ENCODE results near the gene SELENOW. TPM values are rescaled to one million over a fixed set of nuclear protein-coding genes. Genes with fewer than 3 reads are reported as not detected.
"Not testable (repeated sequence)": the region's sequence is repeated elsewhere in the genome, so short reads cannot be mapped to it uniquely, and the experiment has no call there.

The SELENOW gene
- polyA plus RNA-seq, 3 donors = 101 to 136 (median 133) TPM

DNA sequence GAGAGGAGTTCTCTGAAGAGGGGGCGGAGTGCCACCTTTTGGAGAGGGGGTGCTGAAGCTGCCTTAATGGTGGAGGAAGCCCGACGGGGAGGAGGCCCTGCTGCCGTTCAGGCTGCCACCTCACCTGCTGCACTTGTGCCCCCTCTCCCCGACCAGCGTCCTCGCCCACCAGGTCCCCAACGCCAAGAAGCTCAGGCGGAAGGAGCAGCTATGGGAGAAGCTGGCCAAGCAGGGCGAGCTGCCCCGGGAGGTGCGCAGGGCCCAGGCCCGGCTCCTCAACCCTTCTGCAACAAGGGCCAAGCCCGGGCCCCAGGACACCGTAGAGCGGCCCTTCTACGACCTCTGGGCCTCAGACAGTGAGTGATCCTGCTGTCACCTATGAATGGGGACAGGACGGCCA, 27.8 kb upstream of the SELENOW start:
- no peak for DNase-seq (ENCODE audit: extremely low read depth in 1 of 11, low read depth in 9 of 11, low spot score in 4 of 11)

- no peak for DNase-seq (ENCODE audit: extremely low read depth in 1 of 11, low read depth in 9 of 11, low spot score in 4 of 11)
Observed at GRCh38 chr19:47752440-47753211, 25.9 kb upstream of the SELENOW start.

DNA sequence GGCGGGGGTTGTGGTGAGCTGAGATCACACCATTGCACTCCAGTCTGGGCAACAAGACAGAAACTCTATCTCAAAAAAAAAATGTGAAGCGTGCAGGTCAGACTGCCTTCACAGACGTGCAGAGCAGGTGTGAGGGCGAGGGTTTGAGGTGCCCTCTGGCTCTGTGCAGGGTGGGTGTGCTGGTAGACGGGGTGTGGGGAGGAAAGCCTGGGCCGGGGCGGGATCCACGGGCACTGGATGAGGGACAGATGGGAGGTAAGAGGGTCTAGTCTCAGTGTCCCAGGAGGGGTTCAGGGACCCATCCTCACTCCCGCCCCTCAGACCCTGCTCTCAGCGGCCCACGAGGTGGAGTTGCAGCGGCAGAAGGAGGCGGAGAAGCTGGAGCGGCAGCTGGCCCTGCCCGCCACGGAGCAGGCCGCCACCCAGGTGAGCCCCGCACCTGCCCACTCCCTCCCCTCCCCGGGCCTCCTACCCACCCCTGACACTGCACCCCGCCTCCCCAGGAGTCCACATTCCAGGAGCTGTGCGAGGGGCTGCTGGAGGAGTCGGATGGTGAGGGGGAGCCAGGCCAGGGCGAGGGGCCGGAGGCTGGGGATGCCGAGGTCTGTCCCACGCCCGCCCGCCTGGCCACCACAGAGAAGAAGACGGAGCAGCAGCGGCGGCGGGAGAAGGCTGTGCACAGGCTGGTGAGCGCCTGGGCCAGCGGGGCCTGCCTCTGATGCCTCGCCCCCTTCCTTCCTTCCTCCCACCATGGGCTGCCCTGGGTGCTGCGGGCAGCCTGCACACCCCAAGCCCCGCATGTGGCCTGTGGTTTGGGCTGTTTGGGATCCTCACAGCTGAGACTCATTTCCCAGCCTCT, 24.1 kb upstream of the SELENOW start:
- DNase-seq (ENCODE audit: extremely low read depth in 1 of 11, low read depth in 9 of 11, low spot score in 4 of 11) = no peak

DNA sequence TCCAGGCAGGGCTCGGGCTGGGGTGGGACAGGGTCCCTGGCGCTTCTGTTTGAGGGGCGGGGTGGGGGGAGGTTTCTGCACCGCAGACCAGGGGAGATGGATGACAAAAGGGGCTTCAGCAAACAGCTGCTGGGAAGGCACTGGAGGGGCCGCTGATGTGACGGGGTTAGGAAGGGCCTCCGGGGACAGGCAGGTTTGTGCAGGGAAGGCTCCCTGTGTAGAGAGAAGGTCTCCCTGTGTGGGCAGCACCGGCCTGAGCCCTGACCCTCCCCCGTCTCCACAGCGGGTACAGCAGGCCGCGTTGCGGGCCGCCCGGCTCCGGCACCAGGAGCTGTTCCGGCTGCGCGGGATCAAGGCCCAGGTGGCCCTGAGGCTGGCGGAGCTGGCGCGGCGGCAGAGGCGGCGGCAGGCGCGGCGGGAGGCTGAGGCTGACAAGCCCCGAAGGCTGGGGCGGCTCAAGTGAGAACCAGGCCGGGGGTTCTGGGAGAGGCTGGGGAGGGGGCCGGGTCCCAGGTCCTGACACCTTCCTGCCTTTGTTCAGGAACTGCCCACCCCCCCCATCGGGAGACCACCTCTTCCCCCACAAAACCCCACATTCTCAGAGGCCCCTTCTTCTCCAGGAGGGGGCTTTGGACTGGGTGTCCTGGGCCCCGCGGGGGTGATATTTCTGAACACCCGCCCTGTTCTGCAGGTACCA, 23.3 kb upstream of the SELENOW start:
- DNase-seq (ENCODE audit: extremely low read depth in 1 of 11, low read depth in 9 of 11, low spot score in 4 of 11) = no peak

- DNase-seq (ENCODE audit: extremely low read depth in 1 of 11, low read depth in 9 of 11, low spot score in 4 of 11) = no peak
Observed at GRCh38 chr19:47755762-47756626, 22.5 kb upstream of the SELENOW start.

DNA sequence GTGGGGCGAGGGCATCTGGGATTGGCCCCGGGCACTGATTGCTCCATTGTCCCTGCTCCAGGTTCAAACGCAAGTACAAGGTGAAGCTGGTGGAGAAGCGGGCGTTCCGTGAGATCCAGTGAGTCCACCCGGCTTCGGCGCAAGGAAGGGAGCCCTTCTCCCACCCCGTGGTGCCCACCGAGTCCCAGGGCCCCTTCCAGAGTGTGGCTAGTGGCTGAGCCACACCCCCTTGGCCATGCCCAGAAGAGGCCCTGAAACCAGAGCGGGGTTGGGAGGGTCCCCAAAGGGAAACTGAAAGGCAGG, 21.9 kb upstream of the SELENOW start:
- no peak for DNase-seq (ENCODE audit: extremely low read depth in 1 of 11, low read depth in 9 of 11, low spot score in 4 of 11)

GRCh38 chr19:47756953-47757608, 21.4 kb upstream of the SELENOW start:
- DNase-seq (ENCODE audit: extremely low read depth in 1 of 11, low read depth in 9 of 11, low spot score in 4 of 11) = no peak

- no peak for DNase-seq (ENCODE audit: extremely low read depth in 1 of 11, low read depth in 9 of 11, low spot score in 4 of 11)
Observed at GRCh38 chr19:47757617-47758442, 20.7 kb upstream of the SELENOW start.

DNA sequence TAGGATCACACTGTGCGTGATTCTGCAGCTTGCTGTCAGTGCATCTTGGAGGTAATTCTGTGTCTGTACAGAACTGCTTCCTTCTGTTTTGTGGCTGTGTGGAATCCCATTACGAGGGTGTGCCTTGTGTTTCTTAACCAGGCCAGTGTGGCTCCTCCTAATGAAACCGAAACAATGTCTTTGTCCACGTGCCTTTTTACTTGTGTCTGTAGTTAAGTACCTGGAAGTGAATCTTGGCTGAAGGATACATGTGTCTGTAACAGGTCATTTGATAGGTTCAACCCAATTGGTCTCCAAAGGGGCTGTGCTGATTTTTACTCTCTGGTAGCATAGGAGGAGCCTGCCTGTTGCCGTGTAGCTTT, 20.1 kb upstream of the SELENOW start:
- no peak for DNase-seq (ENCODE audit: extremely low read depth in 1 of 11, low read depth in 9 of 11, low spot score in 4 of 11)

DNA sequence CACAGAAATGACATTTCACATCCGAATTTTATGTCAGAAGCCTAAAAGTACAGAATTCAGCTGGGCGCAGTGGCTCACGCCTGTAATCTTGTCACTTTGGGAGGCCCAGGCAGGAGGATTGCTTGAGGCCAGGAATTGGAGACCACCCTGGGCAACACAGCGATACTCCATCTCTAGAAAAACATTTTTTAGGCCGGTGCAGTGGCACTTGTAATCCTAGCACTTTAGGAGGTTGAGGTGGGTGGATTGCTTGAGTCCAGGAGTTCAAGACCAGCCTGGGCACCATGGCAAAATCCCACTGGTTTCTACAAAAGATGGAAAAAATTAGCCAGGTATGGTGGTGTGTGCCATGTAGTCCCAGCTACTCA, 17.9 kb upstream of the SELENOW start:
- no peak for DNase-seq (ENCODE audit: extremely low read depth in 1 of 11, low read depth in 9 of 11, low spot score in 4 of 11)

DNA sequence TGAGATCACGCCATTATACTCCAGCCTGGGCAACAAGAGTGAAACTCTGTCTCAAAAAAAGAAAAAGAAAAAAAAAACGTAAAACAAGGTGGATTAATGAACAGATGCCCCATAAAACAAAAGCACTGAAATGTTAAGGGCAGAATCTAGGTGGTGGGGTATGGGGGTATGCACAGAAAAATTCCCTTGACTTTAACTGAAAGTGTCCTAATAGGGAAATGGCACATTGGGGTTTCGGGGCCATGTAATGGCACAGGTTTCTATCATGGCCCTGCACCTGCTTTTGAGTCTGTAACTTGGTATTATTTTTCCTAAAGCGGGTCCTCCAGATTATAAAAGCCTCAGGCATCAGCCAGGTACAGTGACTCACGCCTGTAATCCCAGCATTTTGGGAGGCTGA, 16.9 kb upstream of the SELENOW start:
- no peak for DNase-seq (ENCODE audit: extremely low read depth in 1 of 11, low read depth in 9 of 11, low spot score in 4 of 11)

DNA sequence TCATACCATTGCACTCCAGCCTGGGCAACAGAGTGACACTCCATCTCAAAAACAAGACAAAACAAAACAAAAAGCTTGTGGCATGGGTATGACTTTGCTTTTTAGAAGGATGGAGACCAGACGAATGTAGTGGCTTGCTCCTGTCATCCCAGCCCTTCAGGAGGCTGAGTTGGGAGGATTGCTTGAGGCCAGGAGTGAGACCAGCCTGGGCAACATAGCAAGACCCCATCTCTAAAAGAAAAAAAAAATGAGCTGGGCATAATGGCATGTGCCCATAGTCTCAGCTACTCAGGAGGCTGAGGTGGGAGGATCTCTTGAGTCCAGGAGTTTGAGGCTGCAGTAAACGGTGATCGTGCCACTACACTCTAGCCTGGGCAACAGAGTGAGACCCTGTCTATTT, 16.4 kb upstream of the SELENOW start:
- DNase-seq (ENCODE audit: extremely low read depth in 1 of 11, low read depth in 9 of 11, low spot score in 4 of 11) = no peak

DNA sequence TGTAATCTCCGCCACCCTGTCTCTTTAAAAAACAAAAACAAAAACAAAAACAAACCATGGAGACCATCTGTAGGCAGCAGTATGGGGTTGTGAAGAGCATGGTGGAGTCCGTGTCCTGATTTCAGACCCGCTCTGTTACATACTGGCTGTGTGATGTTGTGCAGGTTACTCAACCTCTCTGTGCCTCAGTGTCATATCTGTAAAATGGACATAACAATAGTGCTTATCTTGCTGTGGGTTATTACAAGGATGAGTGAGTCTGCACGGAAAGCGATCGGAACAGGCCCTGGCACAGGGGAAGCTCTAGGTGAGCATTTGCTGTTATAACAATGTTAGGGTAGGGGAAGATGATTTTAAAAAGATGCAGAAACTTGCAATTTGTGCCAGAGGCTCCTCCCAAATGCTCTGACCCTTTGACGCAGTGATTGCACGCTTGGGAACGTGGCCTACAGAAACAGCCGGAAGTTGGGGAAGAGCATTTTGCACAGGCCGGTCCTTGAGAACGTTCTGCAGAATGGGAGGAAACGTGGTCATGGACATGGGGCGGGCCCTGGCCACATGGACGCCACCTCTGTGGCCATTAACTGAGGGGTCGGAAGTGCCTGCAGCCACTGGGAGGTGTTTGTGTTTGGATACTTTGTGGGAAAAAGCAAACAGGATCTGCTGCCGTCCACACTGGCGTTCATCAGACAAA, 15.7 kb upstream of the SELENOW start:
- no peak for DNase-seq (ENCODE audit: extremely low read depth in 1 of 11, low read depth in 9 of 11, low spot score in 4 of 11)

DNA sequence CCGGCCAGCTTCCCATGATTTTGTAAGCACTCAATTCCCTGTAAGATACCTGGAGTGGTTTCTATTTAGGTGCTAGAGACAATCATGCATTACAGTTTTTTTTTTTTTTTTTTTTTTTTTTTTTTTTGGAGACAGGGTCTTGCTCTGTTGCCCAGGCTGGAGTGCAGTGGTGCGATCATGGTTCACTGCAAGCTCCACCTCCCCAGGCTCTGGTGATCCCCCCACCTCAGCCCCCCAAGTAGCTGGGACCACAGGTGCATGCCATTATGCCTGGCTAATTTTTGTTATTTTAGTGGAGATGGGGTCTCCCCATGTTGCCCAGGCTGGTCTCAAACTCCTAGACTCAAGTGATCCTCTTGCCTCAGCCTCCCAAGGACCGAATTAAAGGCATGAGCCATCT, 13.8 kb upstream of the SELENOW start:
- DNase-seq (ENCODE audit: extremely low read depth in 1 of 11, low read depth in 9 of 11, low spot score in 4 of 11) = not testable (repeated sequence)

GRCh38 chr19:47765523-47766358, 12.8 kb upstream of the SELENOW start:
- DNase-seq (ENCODE audit: extremely low read depth in 1 of 11, low read depth in 9 of 11, low spot score in 4 of 11) = peak in 2 of 11 donors; percentile 49 to 57

DNA sequence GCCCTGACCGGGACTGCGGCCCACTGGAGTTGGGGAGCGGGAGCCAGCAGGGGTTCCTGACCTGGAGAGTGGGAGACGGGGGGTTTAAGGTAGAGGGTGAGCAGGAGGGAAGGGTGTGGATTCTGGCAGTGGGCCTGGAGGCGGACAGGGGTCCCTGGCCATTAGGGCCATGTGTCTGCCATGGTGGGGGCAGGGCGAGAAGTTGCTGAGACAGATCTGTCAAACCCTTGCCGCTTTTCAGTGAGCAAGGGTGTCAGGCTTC, 12.2 kb upstream of the SELENOW start:
- no peak for DNase-seq (ENCODE audit: extremely low read depth in 1 of 11, low read depth in 9 of 11, low spot score in 4 of 11)

DNA sequence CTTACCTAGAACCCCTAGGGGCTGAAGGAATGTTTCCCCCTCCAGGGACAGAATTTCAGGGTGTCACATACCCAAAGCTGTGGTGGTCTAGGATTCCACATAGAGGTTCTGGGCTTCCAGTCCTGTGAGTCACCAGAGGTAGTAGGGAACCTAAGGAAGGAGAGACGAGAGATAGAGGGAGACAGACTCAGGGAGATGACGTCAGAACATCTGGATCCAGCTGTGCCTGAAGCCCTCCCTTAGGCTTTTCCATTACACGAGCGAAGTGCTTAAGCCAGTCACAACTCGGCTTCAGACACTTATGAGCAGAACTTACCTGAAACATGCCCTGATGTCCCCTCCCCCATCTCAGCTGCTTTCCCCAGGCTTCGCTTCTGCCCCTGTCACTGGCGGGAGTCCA, 11.8 kb upstream of the SELENOW start:
- DNase-seq (ENCODE audit: extremely low read depth in 1 of 11, low read depth in 9 of 11, low spot score in 4 of 11) = no peak
